ENCODE data around the gene IL12RB1.
"Not testable (repeated sequence)": the region's sequence is repeated elsewhere in the genome, so short reads cannot be mapped to it uniquely, and the experiment has no call there.

DNA sequence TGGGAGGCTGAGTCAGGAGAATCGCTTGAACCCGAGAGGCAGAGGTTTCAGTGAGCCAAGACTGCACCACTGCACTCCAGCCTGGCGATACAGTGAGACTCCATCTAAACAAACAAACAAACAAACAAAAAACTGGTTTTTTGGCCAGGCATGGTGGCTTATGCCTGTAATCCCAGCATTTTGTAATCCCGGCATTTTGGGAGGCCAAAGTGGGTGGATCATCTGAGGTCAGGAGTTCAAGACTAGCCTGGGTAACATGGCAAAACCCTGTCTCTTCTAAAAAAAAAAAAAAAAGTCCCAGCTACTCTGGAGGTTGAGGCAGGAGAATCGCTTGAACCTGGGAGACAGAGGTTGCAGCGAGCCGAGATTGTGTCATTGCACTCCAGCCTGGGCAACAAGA is 18.5 kb upstream of the IL12RB1 start:
- not testable (repeated sequence) for TF ChIP-seq POLR2A (IDR thresholded peaks at IDR 0.05; ENCODE audit: low read depth, low read length); SPI1 (IDR thresholded peaks at IDR 0.05; ENCODE audit: low read depth, low read length); TAF1 (IDR thresholded peaks at IDR 0.05; ENCODE audit: low read depth, low read length); POLR2AphosphoS5 (IDR thresholded peaks at IDR 0.05; ENCODE audit: low read depth, low read length); POU2F2 (IDR thresholded peaks at IDR 0.05; ENCODE audit: low read depth, low read length); PAX5 (IDR thresholded peaks at IDR 0.05; ENCODE audit: insufficient read depth, low read length, severe bottlenecking)

Measured in GM12891 (cell line).